ENCODE results near the gene TRAK1. TPM values are rescaled to one million over a fixed set of nuclear protein-coding genes. Genes with fewer than 3 reads are reported as not detected.

TRAK1 gene
- polyA plus RNA-seq, 1 donor (not counting 4 experiments of a cell fraction or from before 2014, with no cell fraction given): 58.2 TPM

- Histone ChIP-seq H3K27me3 (ENCODE audit: control insufficient read depth, extremely low read depth, insufficient read depth, low read length) (no peaks in the 10 kb centered on the region), H3K9me3 (ENCODE audit: control insufficient read depth, low read depth, low read length) (no peaks in the 10 kb centered on the region), H3K27ac (ENCODE audit: control insufficient read depth, insufficient read depth, low read length) (no peak overlapping the region), H3K4me1 (ENCODE audit: control insufficient read depth, extremely low read depth, insufficient read depth, low read length) (no peaks in the 10 kb centered on the region), H3K36me3 (ENCODE audit: control insufficient read depth in 2 of 2, extremely low read depth in 1 of 2, insufficient read depth in 2 of 2, low read length in 2 of 2) (peaks cover 7 to 8% of the 10 kb centered on the region in 2 experiments), H3K79me2 (ENCODE audit: control insufficient read depth, insufficient read depth, low read length) (peaks cover 75% of the 10 kb centered on the region), H4K20me1 (ENCODE audit: control insufficient read depth, extremely low read depth, insufficient read depth, low read length) (peaks cover 7% of the 10 kb centered on the region), H3K4me2 (ENCODE audit: control insufficient read depth, extremely low read depth, insufficient read depth, low read depth, low read length) (no peak overlapping the region), H3K9ac (ENCODE audit: control insufficient read depth, extremely low read depth, insufficient read depth, low read length) (no peak overlapping the region), H2AFZ (ENCODE audit: control insufficient read depth, low read length) (no peak overlapping the region), H3K4me3 (ENCODE audit: control insufficient read depth in 2 of 3, extremely low read depth in 1 of 3, insufficient read depth in 2 of 3, low read depth in 1 of 3, low read length in 3 of 3) (no peak overlapping the region), H3K9me1 (ENCODE audit: control insufficient read depth, extremely low read depth, insufficient read depth, low read length) (no peaks in the 10 kb centered on the region)
- TF ChIP-seq CTCF (optimal IDR thresholded peaks at IDR 0.05 in 1 of 3, IDR thresholded peaks at IDR 0.05 in 1 of 3, conservative IDR thresholded peaks at IDR 0.05 in 1 of 3; ENCODE audit: extremely low read depth in 1 of 3, insufficient read depth in 2 of 3, low read length in 3 of 3): no peak
- no peak for TF ChIP-seq EZH2 (IDR thresholded peaks at IDR 0.05; ENCODE audit: low read length)
- no peak for FAIRE-seq
- dilution Hi-C loops (cut with MboI; ENCODE audit: extremely low pct_ligation_motif_present, low sequenced_read_pairs): no loop called here
- no peak for DNase-seq (ENCODE audit: low read depth, low spot score)
These were observed 52.3 kb downstream of the TRAK1 start for GRCh38 chr3:42143440-42143839.

- no peak overlapping the region for H3K27ac ChIP-seq (ENCODE audit: control insufficient read depth, insufficient read depth, low read length)
- DNase-seq (ENCODE audit: low read depth, low spot score): no peak
- H2AFZ ChIP-seq (ENCODE audit: control insufficient read depth, low read length): no peak overlapping the region
- dilution Hi-C loops (cut with MboI; ENCODE audit: extremely low pct_ligation_motif_present, low sequenced_read_pairs): no loop called here
- no peak for FAIRE-seq
- H3K9ac ChIP-seq (ENCODE audit: control insufficient read depth, extremely low read depth, insufficient read depth, low read length): no peak overlapping the region
- TF ChIP-seq EZH2 (IDR thresholded peaks at IDR 0.05; ENCODE audit: low read length) (no peak), CTCF (optimal IDR thresholded peaks at IDR 0.05 in 1 of 3, IDR thresholded peaks at IDR 0.05 in 1 of 3, conservative IDR thresholded peaks at IDR 0.05 in 1 of 3; ENCODE audit: extremely low read depth in 1 of 3, insufficient read depth in 2 of 3, low read length in 3 of 3) (no peak)
- H3K79me2 ChIP-seq (ENCODE audit: control insufficient read depth, insufficient read depth, low read length): peaks cover 76% of the 10 kb centered on the region
- no peaks in the 10 kb centered on the region for H3K27me3 ChIP-seq (ENCODE audit: control insufficient read depth, extremely low read depth, insufficient read depth, low read length)
- no peaks in the 10 kb centered on the region for H3K9me3 ChIP-seq (ENCODE audit: control insufficient read depth, low read depth, low read length)
- peaks cover 7% of the 10 kb centered on the region for H3K4me1 ChIP-seq (ENCODE audit: control insufficient read depth, extremely low read depth, insufficient read depth, low read length)
- no peak overlapping the region for H3K4me2 ChIP-seq (ENCODE audit: control insufficient read depth, extremely low read depth, insufficient read depth, low read depth, low read length)
- peaks cover 6 to 8% of the 10 kb centered on the region in 2 experiments for H3K36me3 ChIP-seq (ENCODE audit: control insufficient read depth in 2 of 2, extremely low read depth in 1 of 2, insufficient read depth in 2 of 2, low read length in 2 of 2)
- H3K4me3 ChIP-seq (ENCODE audit: control insufficient read depth in 2 of 3, extremely low read depth in 1 of 3, insufficient read depth in 2 of 3, low read depth in 1 of 3, low read length in 3 of 3): no peak overlapping the region
- peaks cover 3% of the 10 kb centered on the region for H3K9me1 ChIP-seq (ENCODE audit: control insufficient read depth, extremely low read depth, insufficient read depth, low read length)
- H4K20me1 ChIP-seq (ENCODE audit: control insufficient read depth, extremely low read depth, insufficient read depth, low read length): peaks cover 8% of the 10 kb centered on the region
These were observed 53.1 kb downstream of the TRAK1 start for GRCh38 chr3:42144209-42144608.
